Measurements from ENCODE around the gene TLR6.

Gene TLR6

DNA sequence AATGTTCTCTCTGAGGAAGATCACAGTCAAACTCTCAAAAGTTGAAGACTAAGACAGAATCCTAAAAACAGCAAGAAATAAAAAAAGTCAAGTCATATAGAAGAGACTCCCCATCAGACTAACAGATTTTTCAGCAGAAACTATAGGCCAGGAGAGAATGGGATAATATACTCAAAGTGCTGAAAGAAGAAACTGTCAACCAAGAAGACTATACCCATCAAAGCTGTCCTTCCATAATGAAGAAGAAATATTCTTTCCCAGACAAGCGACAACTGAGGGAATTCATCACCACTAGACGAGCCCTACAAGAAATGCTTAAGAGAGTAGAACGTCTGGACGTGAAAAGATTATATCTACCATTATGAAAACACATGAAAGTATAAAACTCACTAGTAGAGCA lies 22.0 kb downstream of the TLR6 start:
- no peak for DNase-seq (ENCODE audit: low spot score)
- TF ChIP-seq, protein P1, sequence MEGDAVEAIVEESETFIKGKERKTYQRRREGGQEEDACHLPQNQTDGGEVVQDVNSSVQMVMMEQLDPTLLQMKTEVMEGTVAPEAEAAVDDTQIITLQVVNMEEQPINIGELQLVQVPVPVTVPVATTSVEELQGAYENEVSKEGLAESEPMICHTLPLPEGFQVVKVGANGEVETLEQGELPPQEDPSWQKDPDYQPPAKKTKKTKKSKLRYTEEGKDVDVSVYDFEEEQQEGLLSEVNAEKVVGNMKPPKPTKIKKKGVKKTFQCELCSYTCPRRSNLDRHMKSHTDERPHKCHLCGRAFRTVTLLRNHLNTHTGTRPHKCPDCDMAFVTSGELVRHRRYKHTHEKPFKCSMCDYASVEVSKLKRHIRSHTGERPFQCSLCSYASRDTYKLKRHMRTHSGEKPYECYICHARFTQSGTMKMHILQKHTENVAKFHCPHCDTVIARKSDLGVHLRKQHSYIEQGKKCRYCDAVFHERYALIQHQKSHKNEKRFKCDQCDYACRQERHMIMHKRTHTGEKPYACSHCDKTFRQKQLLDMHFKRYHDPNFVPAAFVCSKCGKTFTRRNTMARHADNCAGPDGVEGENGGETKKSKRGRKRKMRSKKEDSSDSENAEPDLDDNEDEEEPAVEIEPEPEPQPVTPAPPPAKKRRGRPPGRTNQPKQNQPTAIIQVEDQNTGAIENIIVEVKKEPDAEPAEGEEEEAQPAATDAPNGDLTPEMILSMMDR (IDR thresholded peaks at IDR 0.05; ENCODE audit: extremely low read depth, missing control alignments) = no peak

DNA sequence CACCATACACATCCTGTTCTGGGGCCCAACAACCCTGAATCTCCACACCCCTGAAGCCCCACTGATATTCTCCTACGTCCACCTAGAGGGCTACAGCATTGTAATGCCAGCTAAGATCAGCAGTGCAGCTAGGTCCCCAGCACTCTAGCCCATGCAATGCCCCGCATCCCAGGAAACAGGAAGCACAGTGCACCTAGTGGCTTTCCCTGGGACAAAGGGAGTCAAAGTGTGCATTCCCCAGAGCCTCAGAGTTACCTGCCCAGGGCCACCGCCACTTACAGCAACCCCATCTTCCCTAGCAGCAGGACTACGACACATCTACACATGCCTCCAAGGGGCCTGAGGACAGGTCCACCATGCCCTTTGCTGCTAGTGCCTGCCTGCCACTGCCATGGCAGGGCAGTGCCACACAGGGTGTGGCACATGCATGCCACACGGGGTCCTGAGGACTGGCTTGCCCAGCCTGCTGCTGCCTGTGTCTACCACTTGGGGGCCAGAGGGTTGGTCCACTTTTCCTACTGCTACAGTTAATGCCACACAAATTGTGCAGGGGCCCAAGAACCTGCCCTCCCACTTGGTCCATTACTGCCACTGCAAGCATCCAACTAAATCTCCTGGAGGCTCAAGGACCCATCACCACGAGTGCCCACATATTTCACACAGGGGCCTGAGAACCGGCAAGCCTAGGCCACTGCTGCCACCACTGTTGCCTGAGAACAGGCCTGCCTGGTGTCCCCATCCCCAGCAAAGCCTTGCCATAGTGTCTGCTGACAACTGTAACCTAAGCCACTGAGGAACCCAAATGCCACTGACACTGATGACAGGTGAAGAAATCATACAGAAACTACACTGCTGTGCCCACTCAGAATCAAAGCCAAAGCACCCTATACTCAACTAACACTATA lies 23.7 kb downstream of the TLR6 start:
- TF ChIP-seq, protein P1 (IDR thresholded peaks at IDR 0.05; ENCODE audit: extremely low read depth, missing control alignments) = no peak
- DNase-seq (ENCODE audit: low spot score) = no peak

GRCh38 chr4:38832206-38832605 lies 24.4 kb downstream of the TLR6 start:
- TF ChIP-seq, protein P1 (IDR thresholded peaks at IDR 0.05; ENCODE audit: extremely low read depth, missing control alignments) = no peak
- no peak for DNase-seq (ENCODE audit: low spot score)

- no peak for DNase-seq (ENCODE audit: low spot score)
- TF ChIP-seq, protein P1 (IDR thresholded peaks at IDR 0.05; ENCODE audit: extremely low read depth, missing control alignments) = no peak
Observed at GRCh38 chr4:38831653-38832052, 25.0 kb downstream of the TLR6 start.

- TF ChIP-seq, protein P1 (IDR thresholded peaks at IDR 0.05; ENCODE audit: extremely low read depth, missing control alignments) = no peak
- DNase-seq (ENCODE audit: low spot score) = no peak
Observed at GRCh38 chr4:38829237-38829636, 27.4 kb downstream of the TLR6 start.

- TF ChIP-seq, protein P1 (IDR thresholded peaks at IDR 0.05; ENCODE audit: extremely low read depth, missing control alignments) = no peak
- no peak for DNase-seq (ENCODE audit: low spot score)
Observed at GRCh38 chr4:38823766-38824165, 32.9 kb downstream of the TLR6 start.

- DNase-seq (ENCODE audit: low spot score) = no peak
- TF ChIP-seq, protein P1 (IDR thresholded peaks at IDR 0.05; ENCODE audit: extremely low read depth, missing control alignments) = no peak
Observed at GRCh38 chr4:38822748-38823303, 33.8 kb downstream of the TLR6 start.

All from GM20000 (cell line).